Measurements from ENCODE around the gene PIEZO1.
"Not testable (repeated sequence)": the region's sequence is repeated elsewhere in the genome, so short reads cannot be mapped to it uniquely, and the experiment has no call there.

PIEZO1 gene, protein sequence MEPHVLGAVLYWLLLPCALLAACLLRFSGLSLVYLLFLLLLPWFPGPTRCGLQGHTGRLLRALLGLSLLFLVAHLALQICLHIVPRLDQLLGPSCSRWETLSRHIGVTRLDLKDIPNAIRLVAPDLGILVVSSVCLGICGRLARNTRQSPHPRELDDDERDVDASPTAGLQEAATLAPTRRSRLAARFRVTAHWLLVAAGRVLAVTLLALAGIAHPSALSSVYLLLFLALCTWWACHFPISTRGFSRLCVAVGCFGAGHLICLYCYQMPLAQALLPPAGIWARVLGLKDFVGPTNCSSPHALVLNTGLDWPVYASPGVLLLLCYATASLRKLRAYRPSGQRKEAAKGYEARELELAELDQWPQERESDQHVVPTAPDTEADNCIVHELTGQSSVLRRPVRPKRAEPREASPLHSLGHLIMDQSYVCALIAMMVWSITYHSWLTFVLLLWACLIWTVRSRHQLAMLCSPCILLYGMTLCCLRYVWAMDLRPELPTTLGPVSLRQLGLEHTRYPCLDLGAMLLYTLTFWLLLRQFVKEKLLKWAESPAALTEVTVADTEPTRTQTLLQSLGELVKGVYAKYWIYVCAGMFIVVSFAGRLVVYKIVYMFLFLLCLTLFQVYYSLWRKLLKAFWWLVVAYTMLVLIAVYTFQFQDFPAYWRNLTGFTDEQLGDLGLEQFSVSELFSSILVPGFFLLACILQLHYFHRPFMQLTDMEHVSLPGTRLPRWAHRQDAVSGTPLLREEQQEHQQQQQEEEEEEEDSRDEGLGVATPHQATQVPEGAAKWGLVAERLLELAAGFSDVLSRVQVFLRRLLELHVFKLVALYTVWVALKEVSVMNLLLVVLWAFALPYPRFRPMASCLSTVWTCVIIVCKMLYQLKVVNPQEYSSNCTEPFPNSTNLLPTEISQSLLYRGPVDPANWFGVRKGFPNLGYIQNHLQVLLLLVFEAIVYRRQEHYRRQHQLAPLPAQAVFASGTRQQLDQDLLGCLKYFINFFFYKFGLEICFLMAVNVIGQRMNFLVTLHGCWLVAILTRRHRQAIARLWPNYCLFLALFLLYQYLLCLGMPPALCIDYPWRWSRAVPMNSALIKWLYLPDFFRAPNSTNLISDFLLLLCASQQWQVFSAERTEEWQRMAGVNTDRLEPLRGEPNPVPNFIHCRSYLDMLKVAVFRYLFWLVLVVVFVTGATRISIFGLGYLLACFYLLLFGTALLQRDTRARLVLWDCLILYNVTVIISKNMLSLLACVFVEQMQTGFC (N-terminal part only)

DNA sequence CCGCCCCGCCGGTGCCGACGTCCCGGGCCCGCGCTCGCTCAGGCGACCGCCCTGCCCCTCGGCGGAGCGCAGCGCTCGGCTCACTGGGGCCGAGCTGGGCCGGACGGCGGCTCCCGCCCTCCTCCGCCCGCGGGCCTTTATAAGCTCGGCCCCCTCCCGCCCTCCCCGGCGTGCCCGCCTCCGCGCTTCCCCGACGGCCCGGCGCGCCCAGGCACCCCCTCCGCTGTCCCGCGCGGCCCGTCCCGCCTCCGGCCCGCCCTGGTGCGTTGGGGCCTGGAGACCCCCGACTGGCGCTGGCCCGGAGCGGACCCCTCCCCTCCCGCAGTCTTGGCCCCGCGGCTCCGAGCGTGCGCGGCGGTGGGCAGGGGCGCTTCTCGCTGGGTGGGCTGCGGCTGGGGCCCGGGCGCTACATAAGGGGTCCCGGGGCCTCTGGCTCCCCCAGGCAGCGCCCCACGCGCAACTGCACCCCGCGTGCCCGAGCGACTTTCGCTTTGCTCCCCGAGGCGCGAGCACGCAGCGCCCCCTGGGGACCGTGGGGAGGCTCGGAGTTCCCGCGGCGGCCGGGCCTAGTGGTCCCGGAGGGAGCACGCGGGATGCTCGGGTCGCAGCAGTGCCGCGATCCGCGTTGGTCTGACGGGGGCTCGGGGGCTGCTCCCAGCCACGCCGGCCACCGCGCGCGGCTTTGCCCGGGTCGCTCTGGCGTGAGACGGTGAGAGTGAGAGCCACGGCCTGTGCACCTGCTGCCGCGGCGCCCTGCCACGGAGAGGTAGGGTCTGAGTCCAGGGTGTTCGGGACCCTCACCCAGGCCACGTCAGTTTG, at the start of gene PIEZO1:
Gene PIEZO1, minus strand, starts transcription at position 115 of the 819 bp plus-strand sequence. CDS start 256 bp downstream, outside the sequence.
- no peak for DNase-seq (ENCODE audit: low read depth)

DNA sequence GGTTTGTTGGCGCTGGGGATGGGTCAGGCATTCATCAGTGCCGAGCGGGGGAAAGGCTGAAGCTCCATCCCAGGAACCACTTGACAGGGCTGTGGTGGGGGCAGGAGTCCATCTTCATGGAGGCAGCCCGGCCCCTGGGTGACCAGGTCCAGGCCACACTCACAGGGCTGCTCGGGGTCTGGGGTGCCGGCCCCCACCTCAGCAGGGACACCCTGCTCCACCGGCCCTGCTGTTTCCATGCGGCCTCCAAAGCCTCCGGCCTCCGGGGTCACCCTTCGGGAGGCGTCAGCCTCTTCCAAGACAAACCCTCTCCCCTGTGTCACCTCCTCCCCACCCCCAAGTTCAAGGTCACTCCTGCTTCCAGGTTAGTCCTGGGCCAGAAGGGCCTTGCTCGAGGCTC, 49.6 kb upstream of the PIEZO1 start:
- no peak for DNase-seq (ENCODE audit: low read depth)

DNA sequence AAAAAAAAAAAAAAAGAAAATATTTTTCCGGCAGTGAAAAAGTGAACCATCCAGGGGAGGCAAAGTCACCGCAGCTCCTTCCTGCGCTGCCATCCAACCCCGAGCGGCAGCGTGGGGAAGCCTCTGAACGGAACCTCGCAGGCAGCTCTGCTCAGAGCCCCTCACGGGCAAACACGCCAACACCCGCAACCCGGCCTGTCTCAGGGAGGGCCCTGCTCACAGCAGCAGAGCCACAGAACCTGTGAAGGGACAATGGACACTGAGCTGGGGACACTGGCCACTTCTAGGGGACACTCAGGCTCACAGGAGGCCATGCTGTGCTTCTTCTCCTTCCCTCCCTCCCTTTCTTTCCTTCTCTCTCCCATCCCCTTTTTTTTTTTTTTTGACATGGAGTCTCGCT, 48.1 kb upstream of the PIEZO1 start:
- no peak for DNase-seq (ENCODE audit: low read depth)

DNA sequence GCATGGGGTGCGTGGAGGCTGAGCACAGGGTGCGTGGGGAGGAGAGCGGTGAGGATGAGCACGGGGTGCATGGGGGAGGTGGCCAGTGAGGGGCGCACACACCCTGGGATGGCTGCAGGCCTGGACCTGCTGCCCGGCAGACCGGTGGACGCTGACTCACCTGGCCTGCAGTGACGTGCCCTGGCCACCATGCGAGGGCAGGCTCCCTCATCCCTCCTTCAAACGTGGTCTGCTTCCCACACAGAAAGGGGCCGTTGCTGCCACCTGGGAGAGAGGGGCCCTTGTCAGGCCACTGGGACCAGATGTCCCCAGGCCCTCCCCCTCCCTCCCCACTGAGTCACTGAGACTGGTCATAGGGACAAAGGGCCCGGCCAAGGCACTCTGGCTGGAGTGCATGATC, 46.8 kb upstream of the PIEZO1 start:
- DNase-seq (ENCODE audit: low read depth) = no peak

DNA sequence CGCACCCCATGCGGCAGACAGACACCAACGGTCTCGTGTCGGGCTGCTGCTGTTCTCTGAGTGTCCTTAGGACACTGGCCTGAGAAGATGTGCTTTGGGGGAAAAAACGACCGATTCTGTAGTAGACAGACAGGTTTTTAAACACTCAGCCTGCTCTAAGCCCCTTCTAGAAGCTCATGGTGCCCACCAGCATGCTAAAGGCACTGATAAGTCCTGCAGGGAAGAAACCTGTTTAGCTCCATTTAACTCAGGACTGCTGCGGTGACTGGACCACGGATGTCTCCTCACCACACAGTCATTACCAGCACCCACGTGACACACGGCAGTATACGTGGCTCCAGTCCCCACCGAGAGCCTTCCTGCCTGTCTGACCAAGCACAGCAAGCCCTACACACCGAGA, 45.8 kb upstream of the PIEZO1 start:
- DNase-seq (ENCODE audit: low read depth) = no peak

DNA sequence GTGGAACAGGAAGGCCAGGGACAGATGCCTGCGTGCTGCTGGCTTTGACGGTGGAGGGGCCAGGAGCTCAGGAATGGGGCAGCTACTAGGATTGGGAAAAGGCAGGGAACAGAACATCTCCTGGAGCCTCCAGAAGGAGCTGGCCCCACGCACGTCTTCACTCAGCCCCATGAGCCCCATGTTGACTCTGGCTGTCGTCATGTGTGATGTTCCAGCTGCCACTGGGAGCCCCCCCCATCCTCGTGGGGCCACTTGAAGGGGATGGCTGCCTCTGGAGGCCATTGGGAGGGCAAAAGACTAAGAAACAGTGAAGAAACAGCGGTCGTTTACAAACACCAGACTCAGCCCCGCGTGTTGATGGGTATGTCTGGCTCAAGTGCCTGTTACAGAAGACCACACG, 45.2 kb upstream of the PIEZO1 start:
- DNase-seq (ENCODE audit: low read depth) = no peak

DNA sequence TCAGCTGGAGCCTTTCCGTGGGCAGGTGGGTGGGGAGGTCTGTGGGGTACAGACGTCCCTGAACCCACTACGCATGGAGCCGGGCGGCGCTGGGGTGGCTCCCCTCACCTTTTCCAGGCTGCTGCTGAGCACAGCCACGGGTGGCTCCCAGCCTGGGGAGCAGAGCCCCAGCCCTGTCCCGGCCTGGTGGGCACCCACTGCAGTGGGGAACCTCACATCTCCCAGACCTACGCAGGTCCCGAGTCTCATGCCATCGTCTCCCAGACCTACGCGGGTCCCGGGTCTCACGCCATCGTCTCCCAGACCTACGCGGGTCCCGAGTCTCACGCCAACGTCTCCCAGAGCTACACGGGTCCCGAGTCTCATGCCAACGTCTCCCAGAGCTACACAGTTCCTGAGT, 43.7 kb upstream of the PIEZO1 start:
- no peak for DNase-seq (ENCODE audit: low read depth)

DNA sequence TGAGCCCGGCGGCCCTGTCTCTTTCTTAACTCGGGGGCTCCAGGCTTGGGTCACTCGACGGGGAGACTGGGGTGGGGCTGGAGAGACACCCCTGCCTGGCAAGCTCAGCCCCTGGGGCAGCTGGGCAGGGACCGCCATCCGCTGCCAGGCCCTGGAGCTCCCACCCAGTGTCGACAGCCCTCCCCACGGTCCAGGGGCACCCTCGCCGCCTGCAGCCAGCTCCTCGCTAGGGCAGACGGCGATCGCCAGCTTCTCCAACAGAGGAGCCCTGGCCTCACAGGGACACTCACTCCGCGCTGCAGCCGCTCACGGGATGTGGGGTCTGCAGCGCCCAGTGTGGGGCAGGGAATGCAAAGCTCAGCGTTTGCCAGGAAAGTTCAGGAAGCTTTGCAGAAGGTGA, 42.7 kb upstream of the PIEZO1 start:
- no peak for DNase-seq (ENCODE audit: low read depth)

DNA sequence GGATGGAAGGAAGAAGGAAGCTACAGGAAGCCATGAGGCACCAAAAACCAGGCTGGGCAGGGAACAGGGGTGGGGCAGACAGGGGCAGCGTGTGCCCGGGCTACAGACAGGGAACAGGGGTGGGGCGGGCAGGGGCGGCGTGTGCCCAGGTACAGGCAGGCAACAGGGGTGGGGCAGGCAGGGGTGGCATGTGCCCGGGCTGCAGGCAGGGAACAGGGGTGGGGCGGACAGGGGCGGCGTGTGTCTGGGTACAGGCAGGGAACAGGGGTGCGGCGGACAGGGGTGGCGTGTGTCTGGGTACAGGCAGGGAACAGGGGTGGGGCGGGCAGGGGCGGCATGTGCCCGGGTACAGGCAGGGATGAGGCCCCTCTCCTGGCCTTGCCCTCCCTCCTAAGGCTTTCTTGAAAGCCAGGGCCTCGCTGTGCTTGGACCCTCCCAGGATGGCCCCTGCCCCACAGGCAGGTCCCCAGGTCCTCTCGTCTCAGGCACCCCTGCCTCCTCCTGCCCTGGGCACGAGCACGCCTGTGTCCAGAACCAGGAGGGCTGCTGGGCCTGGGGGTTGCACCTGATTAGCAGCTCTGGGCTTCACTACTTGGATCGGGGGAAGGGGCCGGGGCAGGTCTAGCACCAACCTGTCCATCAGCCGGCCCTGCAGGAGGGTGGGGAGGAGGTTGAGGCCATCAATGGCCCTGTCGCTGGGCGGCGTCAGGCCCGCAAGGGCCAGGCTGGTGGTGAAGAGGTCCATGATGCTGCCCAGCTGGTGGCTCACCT, 41.2 kb upstream of the PIEZO1 start:
- no peak for DNase-seq (ENCODE audit: low read depth)

DNA sequence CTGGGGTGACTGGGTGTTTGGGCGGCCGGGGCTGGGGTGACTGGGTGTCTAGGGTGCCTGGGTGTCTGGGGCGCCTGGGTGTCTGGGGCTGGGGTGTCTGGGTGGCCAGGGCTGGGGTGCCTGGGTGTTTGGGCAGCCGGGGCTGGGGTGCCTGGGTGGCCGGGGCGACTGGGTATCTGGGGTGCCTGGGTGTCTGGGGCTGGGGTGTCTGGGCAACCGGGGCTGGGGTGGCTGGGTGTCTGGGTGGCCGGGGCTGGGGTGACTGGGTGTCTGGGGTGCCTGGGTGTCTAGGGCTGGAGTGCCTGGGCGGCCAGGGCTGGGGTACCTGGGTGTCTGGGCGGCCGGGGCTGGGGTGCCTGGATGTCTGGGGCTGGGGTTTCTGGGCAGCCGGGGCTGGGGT, 40.1 kb upstream of the PIEZO1 start:
- no peak for DNase-seq (ENCODE audit: low read depth)

DNA sequence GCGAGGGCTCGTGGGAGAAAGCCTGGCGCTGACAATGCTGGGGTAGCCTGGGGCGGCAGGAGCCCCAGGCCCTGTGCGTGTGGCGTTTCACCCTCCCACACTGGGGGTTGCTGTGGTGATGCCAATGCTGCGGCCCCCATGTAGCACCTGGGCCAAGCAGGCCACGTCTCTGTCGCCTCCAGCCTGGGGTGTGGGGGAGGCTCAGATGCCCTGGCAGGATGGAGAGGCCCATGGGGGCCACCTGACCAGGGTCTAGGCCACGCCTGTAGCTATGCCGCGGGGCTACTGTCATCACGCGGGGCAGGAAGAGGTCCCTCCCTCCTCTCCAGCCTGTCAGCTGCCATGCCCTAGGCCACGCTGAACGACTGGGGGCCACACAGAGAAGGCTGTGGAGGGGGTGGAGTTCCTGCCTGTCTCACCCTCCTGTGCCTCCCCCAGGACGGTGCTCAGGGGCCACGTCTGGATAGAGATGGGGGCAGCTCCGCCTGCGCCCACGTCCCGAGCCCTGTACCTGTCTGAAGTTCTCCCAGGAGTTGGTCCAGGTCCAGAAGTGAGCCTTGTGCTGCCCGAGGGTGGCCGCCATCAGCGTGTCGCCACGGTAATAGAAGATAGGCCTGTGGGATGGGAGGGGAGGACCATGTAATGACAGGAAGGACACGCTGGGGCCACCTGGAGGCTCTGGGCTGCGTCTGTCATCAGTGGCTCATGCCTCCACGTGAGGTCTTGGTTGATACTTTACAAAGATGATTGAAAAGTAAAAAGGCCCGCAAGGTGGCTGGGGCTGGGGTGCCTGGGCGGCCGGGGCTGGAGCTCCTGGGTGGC, 39.4 kb upstream of the PIEZO1 start:
- DNase-seq (ENCODE audit: low read depth) = no peak

DNA sequence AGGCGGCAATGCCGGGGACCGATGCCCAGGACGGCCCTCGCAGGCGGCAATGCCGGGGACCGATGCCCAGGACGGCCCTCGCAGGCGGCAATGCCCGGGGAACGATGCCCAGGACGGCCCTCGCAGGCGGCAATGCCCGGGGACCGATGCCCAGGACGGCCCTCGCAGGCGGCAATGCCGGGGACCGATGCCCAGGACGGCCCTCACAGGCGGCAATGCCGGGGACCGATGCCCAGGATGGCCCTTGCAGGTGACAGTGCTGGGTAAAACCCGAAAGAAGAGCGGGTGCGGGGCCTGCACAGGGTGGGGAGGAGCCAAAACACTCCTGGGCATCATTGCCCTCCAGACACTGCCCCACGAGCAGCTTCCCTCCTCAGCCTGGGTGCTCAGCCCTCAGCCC, 38.6 kb upstream of the PIEZO1 start:
- DNase-seq (ENCODE audit: low read depth) = not testable (repeated sequence)

DNA sequence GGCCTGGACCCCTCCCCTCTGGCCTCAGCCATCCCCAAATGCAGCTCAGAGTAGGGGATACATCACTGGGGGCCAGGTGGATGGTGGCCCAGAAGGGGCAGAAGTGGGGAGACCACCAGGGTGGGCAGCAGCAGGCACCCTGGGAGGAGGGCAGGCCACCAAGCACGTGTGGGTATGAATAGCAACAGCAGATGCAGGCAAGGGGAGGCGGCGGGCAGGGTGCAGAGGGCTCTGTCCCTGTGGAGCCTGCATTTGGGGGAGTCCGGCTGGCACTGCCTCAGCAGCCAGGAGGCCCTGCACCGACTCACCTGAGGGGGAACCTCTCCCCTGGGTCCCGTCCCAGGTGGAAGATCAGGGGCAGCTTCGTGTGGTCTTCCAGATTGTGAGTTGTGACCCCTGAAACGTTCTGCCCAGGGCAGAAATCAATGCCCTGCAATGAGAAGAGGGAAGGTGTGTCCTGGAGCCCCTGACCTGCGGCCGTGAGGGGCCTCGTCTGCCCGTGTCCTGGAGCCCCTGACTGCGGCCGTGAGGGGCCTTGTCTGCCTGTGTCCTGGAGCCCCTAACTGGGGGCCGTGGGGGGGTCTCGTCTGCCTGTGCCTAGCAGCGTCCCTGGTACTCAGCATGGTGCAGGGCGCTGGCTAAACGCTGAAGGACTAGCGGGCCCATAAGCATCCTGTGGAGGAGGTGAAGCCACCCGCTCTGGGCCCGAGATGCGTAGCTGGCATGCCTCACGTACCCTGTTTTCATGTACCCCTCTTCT, 37.4 kb upstream of the PIEZO1 start:
- DNase-seq (ENCODE audit: low read depth) = no peak

DNA sequence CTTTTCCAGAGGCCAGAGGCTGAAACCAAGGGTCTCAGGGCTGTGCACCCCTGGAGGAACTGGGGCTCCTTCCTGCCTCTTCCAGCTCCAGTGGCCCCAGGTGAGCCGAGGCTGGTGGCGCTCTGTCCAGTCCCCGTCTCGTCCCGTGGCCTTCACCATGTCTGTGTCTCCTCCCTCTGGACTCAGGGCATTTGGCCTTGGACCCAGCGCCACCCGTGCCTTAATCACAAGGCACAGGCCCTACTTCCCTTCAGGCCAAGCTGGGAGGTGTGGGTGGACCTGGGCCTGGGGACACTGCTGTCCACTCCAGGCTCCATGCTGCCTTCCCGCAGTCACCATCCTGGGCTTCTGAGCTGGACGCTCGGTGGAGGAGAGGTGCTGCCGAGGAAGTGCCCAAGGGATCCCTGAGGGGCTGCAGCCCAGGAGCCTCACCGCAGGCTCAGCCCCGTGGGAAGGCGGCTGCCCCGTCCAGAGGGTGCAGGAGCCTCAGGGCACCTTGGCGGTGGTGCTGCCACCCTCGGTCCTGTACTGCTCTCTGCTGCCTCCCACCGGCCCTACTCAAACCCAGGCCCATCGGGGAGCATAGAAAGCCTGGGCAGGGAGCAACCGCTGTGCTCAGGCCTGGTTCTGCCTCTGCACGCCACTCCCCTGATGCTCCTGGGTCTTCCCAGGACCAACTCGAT, 36.3 kb upstream of the PIEZO1 start:
- DNase-seq (ENCODE audit: low read depth) = no peak

DNA sequence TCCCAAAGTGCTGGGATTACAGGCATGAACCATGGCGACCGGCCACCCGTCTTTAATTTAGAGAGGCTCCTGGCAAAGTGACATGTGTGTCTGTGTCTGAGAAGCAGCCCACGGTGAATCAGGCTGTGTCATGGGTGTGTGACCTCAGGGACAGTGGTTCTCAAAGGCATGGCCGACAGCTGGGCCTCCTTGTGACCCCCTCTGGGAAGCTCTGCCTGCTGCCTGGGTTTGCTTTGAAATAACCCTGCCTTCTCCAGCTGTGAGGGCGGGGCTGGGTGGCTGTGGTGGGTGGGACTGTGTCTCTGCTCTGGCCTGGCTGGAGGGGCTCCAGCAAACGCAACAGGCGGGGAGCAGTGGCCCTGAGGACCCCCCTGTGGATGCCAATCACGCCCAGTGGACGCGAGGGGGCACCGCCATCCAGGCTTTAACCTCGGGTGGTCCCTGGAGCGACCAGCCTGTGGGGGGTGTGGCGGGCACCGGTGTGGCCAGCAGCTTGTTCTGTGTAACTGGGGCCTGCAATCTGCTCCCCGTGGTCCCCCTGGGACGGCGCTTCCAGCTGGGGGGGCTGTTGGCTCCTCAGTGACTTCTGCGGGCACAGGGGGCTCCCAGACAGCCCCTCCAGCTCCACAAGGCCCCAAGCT, 35.5 kb upstream of the PIEZO1 start:
- DNase-seq (ENCODE audit: low read depth) = no peak

DNA sequence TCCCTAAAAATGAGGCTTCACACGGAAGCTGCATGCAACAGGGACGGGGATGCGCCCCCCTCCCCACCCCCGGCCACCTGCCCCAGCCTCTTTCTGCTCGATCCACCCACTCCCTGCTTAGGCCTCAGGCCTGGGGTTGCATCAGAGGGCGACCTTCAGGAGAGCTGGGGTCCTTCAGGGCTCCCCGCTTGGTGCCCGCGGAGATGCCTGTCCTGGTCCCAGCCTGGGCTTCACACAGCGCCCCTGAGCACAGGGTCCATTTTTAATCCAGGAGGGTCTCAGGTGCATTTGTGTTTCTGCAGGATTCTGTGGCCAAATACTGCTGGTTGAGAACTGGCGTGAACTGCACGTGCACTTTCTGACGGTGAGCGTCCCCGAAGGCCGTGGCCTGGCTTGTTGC, 34.1 kb upstream of the PIEZO1 start:
- no peak for DNase-seq (ENCODE audit: low read depth)

DNA sequence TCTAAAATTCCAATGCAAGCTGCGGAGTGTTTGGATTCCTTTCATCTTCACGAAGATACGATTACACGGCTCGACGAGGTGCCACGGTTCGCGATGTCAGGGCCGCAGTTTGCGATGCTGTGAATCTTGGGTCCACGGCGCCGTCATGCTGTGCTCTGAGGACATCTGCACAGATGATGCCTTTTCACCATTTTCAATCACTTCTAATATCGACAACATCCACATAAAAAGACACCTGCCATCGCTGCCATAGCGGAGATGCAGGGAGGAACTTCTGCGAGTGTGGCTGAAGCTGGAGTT, 33.5 kb upstream of the PIEZO1 start:
- DNase-seq (ENCODE audit: low read depth) = no peak
